ENCODE measurements around the gene STAT1. TPM values are rescaled to one million over a fixed set of nuclear protein-coding genes. Genes with fewer than 3 reads are reported as not detected.

Gene STAT1
- polyA plus RNA-seq, 3 donors, result 51.3 to 126 (median 110) TPM

DNA sequence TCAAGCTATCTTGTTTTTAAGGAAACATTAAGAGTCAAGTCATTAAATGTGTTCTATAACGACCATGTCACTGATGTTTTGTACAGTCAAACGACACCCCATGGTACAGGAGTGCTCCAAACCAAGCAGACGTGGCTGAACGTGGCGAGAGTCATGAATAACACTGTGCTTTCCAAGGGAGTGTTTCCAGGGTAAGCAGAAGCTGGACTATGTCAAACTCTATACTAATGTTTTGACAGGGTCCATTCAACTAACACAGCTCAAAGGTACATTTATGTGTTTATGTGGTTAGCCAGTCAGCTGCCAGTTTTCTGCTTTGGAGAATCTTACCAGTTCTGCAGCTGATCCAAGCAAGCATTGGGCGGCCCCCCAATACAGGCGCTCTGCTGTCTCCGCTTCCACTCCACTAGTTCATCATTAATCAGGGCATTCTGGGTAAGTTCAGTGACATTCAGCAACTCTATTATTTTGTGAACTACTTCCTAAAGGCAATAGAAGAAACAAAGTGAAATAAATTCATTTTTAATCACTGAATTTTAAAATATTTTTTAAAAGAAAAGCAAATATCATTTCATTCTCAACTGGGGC lies 16.4 kb downstream of the STAT1 start:
- no peaks in the 10 kb centered on the region for H3K27me3 ChIP-seq (ENCODE audit: control insufficient read depth in 2 of 2, insufficient read depth in 2 of 2, low read length in 2 of 2)
- no peak overlapping the region for H3K4me2 ChIP-seq (replicated peaks; ENCODE audit: extremely low read depth, low read length, poor library complexity, severe bottlenecking)
- TF ChIP-seq, protein P1, sequence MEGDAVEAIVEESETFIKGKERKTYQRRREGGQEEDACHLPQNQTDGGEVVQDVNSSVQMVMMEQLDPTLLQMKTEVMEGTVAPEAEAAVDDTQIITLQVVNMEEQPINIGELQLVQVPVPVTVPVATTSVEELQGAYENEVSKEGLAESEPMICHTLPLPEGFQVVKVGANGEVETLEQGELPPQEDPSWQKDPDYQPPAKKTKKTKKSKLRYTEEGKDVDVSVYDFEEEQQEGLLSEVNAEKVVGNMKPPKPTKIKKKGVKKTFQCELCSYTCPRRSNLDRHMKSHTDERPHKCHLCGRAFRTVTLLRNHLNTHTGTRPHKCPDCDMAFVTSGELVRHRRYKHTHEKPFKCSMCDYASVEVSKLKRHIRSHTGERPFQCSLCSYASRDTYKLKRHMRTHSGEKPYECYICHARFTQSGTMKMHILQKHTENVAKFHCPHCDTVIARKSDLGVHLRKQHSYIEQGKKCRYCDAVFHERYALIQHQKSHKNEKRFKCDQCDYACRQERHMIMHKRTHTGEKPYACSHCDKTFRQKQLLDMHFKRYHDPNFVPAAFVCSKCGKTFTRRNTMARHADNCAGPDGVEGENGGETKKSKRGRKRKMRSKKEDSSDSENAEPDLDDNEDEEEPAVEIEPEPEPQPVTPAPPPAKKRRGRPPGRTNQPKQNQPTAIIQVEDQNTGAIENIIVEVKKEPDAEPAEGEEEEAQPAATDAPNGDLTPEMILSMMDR (IDR thresholded peaks at IDR 0.05), result no peak
- Mint-ChIP-seq H3K27ac (peak overlapping the region in 6 of 7 donors; percentile 3 to 90 (median 50)), H3K36me3 (peaks cover 88 to 93% of the 10 kb centered on the region in 2 donors), H3K9me3 (peaks cover 0 to 3% (median 0%) of the 10 kb centered on the region in 7 donors), H3K4me3 (no peak overlapping the region), H3K27me3 (ENCODE audit: low read depth in 3 of 3) (no peaks in the 10 kb centered on the region), H3K4me1 (peaks cover 8% of the 10 kb centered on the region)
- H4K20me1 ChIP-seq (ENCODE audit: insufficient read depth, low read length), result peaks cover 98% of the 10 kb centered on the region
- no peak overlapping the region for H2AFZ ChIP-seq (ENCODE audit: insufficient read depth, low read depth, low read length, poor library complexity, severe bottlenecking)
- H3K9me3 ChIP-seq (replicated peaks in 1 of 2; ENCODE audit: control insufficient read depth in 1 of 2, insufficient read depth in 1 of 2, low read length in 2 of 2), result no peaks in the 10 kb centered on the region
- peaks cover 16% of the 10 kb centered on the region for H3K79me2 ChIP-seq (ENCODE audit: insufficient read depth, low read length)
- intact Hi-C loops (cut with micrococcal nuclease), result loop anchor here in 1 of 2 donors (10.0 kb wide), 1 partner anchor 93 kb away; no protein-coding TSS in a partner anchor
- 100% methylated on average over 7 of the region's 8 CpGs for WGBS (ENCODE audit: insufficient coverage)
- H3K9ac ChIP-seq (ENCODE audit: insufficient read depth, low read length, poor library complexity, severe bottlenecking), result no peak overlapping the region
- H3K4me3 ChIP-seq (replicated peaks in 1 of 3; ENCODE audit: low read depth in 2 of 3, low read length in 3 of 3), result no peak overlapping the region
- DNase-seq, result no peak
- H3K27ac ChIP-seq (ENCODE audit: low read depth in 1 of 2, low read length in 2 of 2), result peak overlapping the region in 1 of 2 donors; percentile 60
- H3K4me1 ChIP-seq (ENCODE audit: control insufficient read depth in 1 of 2, insufficient read depth in 2 of 2, low read length in 2 of 2), result peaks cover 6 to 11% of the 10 kb centered on the region in 2 donors
- peaks cover 96 to 100% of the 10 kb centered on the region in 2 donors for H3K36me3 ChIP-seq (replicated peaks in 1 of 2; ENCODE audit: control insufficient read depth in 1 of 2, insufficient read depth in 2 of 2, low read length in 2 of 2)

DNA sequence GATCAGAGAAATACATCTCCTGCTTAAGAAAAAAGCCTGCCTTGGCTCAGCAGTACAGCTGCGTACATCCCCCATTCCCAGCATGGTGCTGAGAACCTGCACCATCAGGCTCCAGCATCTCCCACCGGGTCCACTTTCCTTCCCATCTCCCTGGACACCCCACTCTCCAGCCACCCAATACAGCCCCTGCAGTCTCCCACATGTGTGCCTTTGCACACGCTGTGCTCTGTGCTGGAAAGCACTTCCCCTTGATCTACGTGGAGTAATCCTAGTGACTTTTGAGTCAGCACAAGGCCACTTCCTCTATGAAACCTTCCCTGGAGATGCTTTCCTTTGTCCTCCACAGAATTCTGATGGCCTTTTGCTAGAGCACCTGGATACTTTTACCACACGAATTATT lies 17.0 kb downstream of the STAT1 start:
- Histone ChIP-seq H4K20me1 (ENCODE audit: insufficient read depth, low read length) (peaks cover 98% of the 10 kb centered on the region), H3K27ac (ENCODE audit: low read depth in 1 of 2, low read length in 2 of 2) (peak overlapping the region in 1 of 2 donors; percentile 60), H3K9ac (ENCODE audit: insufficient read depth, low read length, poor library complexity, severe bottlenecking) (no peak overlapping the region), H3K79me2 (ENCODE audit: insufficient read depth, low read length) (peaks cover 16% of the 10 kb centered on the region), H3K4me2 (replicated peaks; ENCODE audit: extremely low read depth, low read length, poor library complexity, severe bottlenecking) (no peak overlapping the region), H3K36me3 (replicated peaks in 1 of 2; ENCODE audit: control insufficient read depth in 1 of 2, insufficient read depth in 2 of 2, low read length in 2 of 2) (peaks cover 96 to 100% of the 10 kb centered on the region in 2 donors), H2AFZ (ENCODE audit: insufficient read depth, low read depth, low read length, poor library complexity, severe bottlenecking) (no peak overlapping the region), H3K4me3 (replicated peaks in 1 of 3; ENCODE audit: low read depth in 2 of 3, low read length in 3 of 3) (no peak overlapping the region), H3K4me1 (ENCODE audit: control insufficient read depth in 1 of 2, insufficient read depth in 2 of 2, low read length in 2 of 2) (peaks cover 6 to 11% of the 10 kb centered on the region in 2 donors), H3K27me3 (ENCODE audit: control insufficient read depth in 2 of 2, insufficient read depth in 2 of 2, low read length in 2 of 2) (no peaks in the 10 kb centered on the region), H3K9me3 (replicated peaks in 1 of 2; ENCODE audit: control insufficient read depth in 1 of 2, insufficient read depth in 1 of 2, low read length in 2 of 2) (no peaks in the 10 kb centered on the region)
- Mint-ChIP-seq H3K4me1 (peaks cover 8% of the 10 kb centered on the region), H3K9me3 (peaks cover 0 to 3% (median 0%) of the 10 kb centered on the region in 7 donors), H3K4me3 (no peak overlapping the region), H3K27ac (peak overlapping the region in 6 of 7 donors; percentile 53 to 90 (median 72)), H3K27me3 (ENCODE audit: low read depth in 3 of 3) (no peaks in the 10 kb centered on the region), H3K36me3 (peaks cover 88 to 93% of the 10 kb centered on the region in 2 donors)
- intact Hi-C loops (cut with micrococcal nuclease), result loop anchor here in 1 of 2 donors (10.0 kb wide), 1 partner anchor 92 kb away; no protein-coding TSS in a partner anchor
- TF ChIP-seq, protein P1 (IDR thresholded peaks at IDR 0.05), result no peak
- DNase-seq, result peak; percentile 23 to 50 (median 40)
- 39% methylated on average over 4 of the region's 5 CpGs for WGBS (ENCODE audit: insufficient coverage)

Data from CD14-positive monocyte (primary cell).